ENCODE results near the gene TUBB6.

The TUBB6 gene

DNA sequence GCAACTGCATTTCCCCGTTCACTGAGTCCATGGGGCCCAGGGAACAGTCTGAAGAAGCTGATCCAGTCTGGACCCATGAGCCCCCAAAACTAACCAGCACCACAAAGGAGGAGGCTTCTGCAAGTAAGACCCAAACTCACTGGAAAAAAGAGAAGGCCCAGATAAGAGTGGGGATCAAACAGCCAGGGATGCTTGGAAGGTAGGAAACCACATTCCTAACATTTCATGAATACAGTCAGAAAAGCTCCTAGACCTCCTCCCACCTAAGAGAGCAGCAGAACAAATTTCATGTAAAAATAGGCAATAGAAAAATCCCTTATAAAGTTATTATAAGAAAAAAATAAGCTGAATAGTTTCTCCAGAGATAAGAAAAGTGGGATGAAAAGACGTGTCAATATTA lies 30.3 kb downstream of the TUBB6 start:
- DNase-seq (ENCODE audit: low read depth) = no peak

DNA sequence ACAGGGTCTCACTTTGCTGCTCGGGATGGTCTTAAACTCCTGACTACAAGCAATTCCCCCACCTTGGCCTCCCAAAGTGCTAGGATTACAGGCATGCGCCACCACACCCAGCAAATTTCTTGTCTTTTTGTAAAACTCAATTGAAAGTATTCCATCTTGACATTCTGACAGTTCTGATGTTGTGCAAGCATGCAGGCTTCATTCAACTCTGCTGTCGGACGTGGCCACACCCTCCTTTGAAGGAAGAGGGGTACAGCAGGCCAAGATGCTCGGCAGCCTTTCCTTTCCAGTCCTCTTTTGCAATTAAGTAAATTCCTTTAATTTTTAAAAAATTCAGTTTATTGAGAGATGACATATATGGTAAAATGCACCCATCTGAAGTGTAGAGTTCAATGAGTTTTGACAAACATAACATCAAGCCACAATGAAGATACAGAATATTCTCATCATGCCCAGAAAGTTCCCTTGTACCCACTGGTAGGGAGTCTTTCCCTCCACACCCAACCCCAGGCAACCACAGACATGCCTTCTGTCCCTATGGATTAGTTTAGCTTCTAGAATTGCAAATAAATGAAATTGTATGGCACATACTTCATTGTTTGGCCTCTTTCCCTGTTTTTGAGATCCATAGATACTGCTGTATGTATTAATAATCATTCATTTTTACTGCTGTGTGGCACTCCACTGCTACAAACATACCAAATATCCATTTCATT lies 33.1 kb downstream of the TUBB6 start:
- DNase-seq (ENCODE audit: low read depth) = no peak

DNA sequence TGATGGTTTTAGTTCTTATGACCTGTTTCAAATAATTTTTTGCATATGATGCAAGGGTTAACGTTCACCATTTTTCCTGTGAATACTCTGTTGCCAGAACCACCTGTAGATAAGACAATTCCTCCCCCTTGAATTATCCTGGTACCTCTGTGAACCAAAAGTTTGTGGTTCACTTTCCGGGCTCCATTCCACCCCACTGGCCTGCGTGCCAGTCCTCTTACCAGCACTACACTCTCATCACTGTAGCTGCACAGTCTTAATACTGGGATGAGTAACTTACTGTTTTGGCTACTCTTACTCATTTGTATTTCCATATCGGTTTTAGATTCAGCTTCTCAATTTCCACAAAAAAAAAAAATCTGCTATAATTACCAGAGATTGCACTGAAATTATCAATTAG lies 34.6 kb downstream of the TUBB6 start:
- no peak for DNase-seq (ENCODE audit: low read depth)

DNA sequence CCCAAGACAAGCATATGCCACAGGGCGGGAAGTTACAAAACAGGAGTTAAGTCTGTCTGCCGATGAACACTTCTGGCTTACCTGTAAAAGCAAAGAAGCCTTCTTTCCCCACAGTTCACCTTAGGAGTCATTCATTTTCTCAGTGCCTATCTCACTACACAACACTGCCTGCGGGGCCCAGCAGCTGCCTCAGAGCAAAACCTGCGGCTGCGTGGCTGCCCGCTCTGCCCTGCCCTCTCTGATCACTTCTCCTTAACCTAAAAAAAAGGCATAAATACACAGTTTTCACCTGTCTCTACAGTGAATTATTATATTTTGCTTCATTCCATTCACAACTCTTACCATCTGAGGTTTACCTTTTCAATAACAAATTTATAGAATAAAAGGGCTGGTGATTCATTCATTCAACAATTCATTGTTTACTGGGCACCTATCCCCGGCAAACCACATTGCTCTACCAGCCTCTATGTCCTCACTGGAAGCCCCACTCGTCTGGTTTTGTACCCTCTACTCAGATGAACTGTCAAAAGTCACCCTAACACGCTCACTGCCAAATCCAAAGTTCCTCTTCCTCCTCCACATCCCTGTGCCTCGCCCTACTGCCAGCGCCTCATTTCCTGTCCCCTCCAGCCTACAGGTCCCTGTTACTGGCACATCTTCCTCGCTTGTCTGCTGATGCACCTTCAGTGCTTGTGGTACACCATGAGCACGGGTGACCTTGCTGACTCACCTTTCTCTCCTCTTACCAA lies 37.6 kb downstream of the TUBB6 start:
- DNase-seq (ENCODE audit: low read depth) = no peak

DNA sequence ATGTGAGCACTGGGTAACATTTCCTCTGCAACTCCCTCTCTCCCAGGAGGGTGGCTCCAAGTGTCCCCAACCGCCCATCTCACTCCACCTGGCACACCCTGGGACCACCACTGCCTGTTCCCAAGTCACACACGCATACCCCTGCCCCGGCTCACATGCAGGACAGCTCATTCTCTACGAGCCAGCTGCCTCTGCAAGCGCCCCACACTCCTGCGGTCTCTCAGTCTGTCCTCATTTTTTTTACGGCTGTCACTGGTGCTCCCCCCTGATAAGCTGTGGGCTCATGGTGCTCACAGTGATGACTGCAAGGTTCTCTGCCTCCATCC lies 38.2 kb downstream of the TUBB6 start:
- DNase-seq (ENCODE audit: low read depth) = no peak

DNA sequence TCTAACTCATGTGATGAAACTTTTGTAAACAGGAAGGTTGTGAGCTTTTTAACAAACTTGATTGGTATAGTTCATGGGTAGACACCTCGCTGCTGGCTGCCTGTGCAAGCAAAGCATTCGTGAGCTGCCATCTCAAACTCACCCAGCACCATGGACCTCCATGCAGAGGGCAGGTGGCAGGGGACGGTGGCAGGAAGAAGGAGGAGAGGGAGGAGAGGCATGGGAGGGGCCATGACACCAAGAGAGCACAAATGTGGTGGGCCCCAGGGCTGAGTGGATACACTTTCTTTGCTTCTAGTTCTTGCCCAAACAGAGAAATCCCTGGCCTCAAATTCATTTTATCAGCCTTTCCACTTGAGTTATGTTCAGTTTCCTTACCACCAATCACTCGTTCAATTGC lies 39.9 kb downstream of the TUBB6 start:
- DNase-seq (ENCODE audit: low read depth) = no peak

DNA sequence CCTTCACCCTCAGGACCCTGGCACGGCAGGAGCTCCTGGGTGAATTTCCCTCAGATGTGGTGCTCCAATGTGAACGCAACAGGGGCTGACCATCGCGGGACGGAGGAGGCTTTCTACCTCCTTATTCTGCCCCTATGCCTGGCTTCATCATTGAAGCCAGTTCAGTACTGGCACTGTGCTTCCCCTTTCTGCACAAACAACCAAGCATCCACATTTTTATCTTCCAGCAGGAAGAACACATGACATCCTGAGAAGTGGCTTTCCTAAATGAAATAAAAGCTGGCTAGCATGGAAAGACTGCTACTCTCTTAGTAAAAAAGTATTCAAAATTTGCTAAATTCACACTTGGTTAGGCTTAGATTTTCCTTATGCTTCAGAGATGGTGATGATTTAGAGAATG lies 44.1 kb downstream of the TUBB6 start:
- DNase-seq (ENCODE audit: low read depth) = no peak

DNA sequence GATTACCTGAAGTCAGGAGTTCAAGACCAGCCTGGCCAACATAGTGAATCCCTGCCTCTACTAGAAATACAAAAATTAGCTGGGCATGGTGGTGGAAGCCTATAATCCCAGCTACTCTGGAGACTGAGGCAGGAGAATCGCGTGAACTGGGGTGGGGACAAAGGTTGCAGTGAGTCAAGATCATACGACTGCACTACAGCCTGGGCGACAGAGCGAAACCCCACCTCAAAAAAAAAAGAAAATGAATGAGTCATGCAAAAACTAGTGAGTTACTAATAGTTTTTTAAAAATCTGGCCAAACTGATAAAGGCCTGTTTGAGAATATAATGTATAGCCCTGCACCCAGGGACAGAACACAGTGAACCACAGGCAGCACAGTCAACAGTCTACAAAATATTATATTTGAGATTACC lies 51.5 kb downstream of the TUBB6 start:
- no peak for DNase-seq (ENCODE audit: low read depth)

DNA sequence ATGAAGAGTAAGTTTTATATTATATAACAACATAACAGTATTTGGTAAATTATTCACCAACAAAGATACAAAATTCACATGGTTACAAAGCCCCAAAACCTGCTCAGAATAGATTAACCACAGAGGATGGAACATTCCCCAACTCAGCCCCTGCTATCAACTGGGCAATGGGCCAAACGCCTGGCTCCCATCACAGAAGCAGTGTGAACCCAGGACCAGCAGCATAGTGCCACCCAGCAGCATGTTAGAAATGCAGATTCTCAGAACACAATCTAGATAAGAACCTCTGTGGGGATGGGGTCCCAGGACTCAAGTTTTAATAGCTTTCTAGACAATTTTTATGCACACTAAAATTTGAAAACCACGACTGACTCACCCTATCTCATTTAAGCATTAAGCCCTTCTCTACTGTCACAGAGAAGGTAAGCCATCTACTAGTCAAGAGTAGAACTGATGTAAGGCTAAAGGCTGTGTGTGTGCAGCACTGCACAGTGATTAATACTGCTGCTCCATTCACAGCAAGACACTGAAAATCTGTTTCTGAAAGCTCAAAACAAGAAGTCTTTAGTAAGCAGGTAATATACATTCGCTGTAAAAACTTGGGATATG lies 53.8 kb downstream of the TUBB6 start:
- no peak for DNase-seq (ENCODE audit: low read depth)

DNA sequence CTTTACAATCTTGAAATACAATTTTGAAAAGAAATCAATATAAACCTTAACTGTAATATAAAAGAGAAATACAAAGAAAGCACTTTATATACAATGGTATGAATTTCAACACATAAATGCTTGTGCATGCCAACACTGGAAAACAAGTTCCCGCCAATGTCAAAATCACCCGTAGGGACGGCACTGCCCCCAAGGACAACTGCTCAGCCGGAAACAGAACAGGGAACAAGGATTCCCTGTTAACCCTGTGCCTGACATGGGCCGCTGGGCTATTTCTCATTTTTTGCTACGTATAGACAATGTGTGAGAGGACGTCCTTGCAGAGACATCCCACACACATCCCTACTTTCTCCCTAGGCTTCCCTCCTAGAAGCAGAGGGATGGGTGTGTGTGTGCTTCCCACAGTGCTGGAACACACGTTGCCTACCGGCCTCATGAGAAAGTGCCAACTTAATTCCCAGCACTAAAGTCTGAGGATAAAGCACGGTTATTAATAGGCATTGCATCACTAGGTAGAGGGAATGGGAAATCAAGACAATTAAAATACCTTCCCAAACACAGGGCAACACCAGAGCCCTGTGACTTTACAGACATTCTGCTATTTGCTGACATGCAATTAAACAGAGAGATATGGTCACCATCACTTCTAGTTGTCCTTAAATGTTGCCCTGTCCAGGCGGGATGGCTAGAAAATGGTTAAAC lies 54.6 kb downstream of the TUBB6 start:
- DNase-seq (ENCODE audit: low read depth) = no peak

DNA sequence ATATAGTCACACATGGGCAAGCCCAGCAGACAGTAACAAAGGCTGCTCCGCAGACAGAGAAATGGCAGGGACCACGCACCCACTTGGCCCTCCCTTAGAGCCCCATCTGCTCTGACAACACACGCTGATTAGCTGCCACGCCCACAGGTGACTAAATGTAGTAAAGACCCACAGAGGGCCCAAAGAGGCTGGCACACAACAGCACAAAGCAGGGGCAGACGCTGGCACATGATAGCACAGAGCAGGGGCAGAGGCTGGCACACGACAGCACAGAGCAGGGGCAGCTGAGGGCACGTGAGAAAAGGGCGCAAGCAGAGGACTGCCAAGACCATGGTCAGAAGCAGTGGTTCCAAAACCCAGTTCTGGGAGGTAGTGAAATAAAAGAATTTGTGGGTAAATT lies 58.3 kb downstream of the TUBB6 start:
- DNase-seq (ENCODE audit: low read depth) = no peak

DNA sequence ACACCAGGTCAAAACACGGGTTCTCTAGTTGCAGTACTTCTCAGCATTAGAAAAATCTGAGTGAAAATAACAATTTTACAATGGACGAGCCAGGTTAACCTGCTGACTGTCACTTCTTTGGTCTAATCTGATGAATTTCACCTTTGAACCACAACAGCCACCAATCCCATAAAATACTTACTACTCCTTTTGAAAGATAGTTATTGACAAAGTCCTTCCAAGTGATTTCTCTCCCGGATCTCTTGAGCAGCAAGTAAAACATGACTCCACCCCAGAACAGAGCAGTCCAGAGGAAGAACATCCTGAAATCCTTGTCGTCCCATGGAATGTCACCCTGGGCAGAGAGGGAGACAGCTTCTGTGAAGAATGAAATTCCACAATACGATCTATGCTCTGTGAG lies 58.7 kb downstream of the TUBB6 start:
- DNase-seq (ENCODE audit: low read depth) = no peak

DNA sequence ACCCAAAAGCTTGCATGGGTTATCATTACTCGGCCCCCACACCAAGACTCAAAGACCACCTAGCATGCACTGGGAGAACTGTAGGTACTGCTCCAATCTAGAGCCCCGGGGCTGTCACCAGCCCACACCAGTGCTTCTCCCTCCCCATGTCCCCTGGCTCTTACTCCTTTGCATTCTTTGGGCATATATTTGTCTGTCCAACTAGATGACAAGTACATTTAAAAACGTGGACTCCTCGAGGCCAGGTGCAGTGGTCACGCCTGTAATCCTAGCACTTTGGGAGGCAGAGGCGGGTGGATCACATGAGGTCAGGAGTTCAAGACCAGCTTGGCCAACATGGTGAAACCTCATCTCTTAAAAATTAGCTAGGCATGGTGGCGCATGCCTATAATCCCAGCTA lies 61.2 kb downstream of the TUBB6 start:
- no peak for DNase-seq (ENCODE audit: low read depth)

DNA sequence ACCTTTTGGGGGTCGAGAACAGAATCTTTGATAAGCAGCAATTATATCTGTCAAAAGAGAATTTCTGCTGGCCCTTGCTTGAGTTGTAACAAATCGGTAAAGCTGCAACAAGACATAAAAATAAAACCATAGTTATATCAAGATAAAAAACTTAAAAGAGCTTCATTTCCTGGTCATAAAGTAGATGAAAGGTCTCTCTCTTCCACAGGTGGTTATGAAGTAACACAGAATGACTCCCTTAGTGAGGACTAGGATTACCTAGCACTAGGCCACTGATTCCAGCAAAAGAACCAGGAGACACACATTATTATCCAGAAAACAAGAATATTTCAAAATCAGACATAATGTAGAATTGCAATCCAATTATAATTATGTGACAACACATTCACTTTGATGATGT lies 63.5 kb downstream of the TUBB6 start:
- no peak for DNase-seq (ENCODE audit: low read depth)

DNA sequence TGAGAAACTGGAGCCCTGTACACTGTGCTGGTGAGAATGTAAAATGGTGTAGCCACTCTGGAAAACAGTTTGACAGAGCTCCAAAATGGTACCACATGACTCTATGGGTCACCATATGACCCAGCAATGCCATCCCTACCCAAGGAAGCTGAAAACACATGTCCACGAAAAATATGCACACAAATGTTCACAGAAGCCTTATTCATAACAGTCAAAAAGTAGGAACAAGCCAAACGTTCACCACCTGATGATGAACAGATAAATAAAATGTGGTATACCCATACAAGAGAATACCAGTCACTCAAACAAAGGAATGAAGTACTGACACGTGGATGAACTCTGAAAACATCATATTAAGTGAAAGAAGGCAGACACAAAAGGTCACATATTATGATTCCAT lies 64.4 kb downstream of the TUBB6 start:
- DNase-seq (ENCODE audit: low read depth) = no peak

DNA sequence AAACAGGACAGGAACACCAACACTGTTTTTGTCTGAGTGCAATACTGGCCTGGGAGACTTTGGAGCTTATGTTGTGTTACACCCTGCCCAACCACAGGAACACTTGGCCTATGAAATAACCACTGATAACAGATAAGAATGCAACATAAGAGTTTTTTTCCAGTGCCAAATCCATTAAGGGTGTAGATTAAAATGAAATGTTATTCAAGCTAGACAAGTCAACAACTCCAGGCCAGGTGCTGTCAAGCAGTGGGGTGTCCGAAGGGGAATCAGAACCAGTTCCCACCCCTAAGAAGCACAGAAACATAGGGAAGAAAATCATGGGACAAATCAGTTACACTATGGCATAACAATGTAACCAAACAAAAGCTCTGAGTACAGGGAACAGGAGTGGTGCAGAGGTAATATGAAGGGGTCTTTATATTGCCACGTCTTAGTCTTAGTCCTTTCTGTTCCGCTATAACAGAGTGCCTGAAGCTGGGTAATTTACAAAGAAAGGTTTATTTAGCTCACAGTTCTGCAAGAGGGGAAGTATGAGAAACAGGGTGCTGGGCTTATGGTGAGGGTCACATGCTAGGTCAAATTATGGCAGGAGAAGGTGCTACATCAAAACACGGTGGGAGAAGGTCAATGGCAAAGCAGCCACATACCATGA lies 65.2 kb downstream of the TUBB6 start:
- DNase-seq (ENCODE audit: low read depth) = no peak

DNA sequence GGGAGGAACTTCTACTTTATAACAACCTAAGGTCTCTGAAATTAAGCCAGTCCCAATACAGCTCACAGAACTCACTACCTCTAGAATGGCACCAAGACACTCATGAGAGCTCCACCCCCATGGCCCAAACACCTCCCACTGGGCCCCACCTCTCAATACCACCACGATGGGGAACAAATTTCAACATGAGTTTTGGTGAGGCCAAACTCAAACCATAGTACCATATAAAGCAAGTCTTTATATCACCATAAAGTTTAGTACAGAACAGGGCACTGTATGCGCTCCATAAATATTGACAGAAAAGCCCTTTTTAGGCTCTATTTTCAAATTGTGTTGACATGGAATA lies 65.7 kb downstream of the TUBB6 start:
- DNase-seq (ENCODE audit: low read depth) = no peak

DNA sequence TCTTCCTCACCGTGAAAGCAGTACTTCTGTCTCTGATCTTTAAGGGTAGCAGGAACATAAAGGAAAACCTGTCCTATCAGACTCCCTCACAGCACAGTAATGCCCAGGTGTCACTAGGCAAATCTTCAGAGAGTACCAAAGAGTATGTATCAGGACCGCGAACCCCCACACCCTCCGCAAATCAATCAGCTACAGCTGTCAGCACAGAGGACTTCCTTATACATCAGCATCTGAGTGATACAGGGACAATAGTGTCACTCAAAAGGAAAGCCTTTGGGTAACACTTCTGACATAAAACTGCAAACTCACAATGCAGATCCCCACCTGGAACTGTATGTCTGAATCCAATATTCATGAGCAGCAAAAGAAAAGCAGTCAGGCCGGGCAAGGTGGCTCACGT lies 66.4 kb downstream of the TUBB6 start:
- no peak for DNase-seq (ENCODE audit: low read depth)

Data from activated T-cell treated with anti-CD3 and anti-CD28 coated beads for 1 hour (primary cell).